GM19452 (cell line): ENCODE results near the gene SS18.

Source experiments
- ATAC-seq: cut with Tn5 transposase; IDR thresholded peaks from one replicate; pipeline ENCODE4 v1.9.1; 2021; ENCODE audit not compliant: unreplicated experiment

Gene SS18

GRCh38 chr18:26073758-26074157, 16.7 kb downstream of the SS18 start:
- ATAC-seq, result no peak

GRCh38 chr18:26071725-26072124, 18.7 kb downstream of the SS18 start:
- ATAC-seq, result no peak

- no peak for ATAC-seq
Measured at GRCh38 chr18:26071020-26071419, 19.4 kb downstream of the SS18 start.

- ATAC-seq, result no peak
Measured at GRCh38 chr18:26059357-26059756, 31.1 kb downstream of the SS18 start.

GRCh38 chr18:26057344-26057773, 33.1 kb downstream of the SS18 start:
- ATAC-seq, result no peak

GRCh38 chr18:26056291-26056690, 34.1 kb downstream of the SS18 start:
- ATAC-seq, result no peak

- ATAC-seq, result no peak
Measured at GRCh38 chr18:26052505-26052904, 37.9 kb downstream of the SS18 start.

- no peak for ATAC-seq
Measured at GRCh38 chr18:26051843-26052242, 38.6 kb downstream of the SS18 start.

- ATAC-seq, result no peak
Measured at GRCh38 chr18:26046419-26047077, 43.9 kb downstream of the SS18 start.

GRCh38 chr18:26044807-26045206, 45.6 kb downstream of the SS18 start:
- ATAC-seq, result no peak

- no peak for ATAC-seq
Measured at GRCh38 chr18:26040051-26040656, 50.3 kb downstream of the SS18 start.

GRCh38 chr18:26039203-26039602, 51.2 kb downstream of the SS18 start:
- ATAC-seq, result no peak

GRCh38 chr18:26036635-26037034, 53.8 kb downstream of the SS18 start:
- ATAC-seq, result no peak

- ATAC-seq, result no peak
Measured at GRCh38 chr18:26034850-26035497, 55.4 kb downstream of the SS18 start.

- no peak for ATAC-seq
Measured at GRCh38 chr18:26022585-26022984, 67.8 kb downstream of the SS18 start.

- no peak for ATAC-seq
Measured at GRCh38 chr18:26021061-26021754, 69.2 kb downstream of the SS18 start.

GRCh38 chr18:26017929-26018328, 72.5 kb downstream of the SS18 start:
- no peak for ATAC-seq

GRCh38 chr18:26014462-26014861, 76.0 kb downstream of the SS18 start:
- no peak for ATAC-seq

- no peak for ATAC-seq
Measured at GRCh38 chr18:26008619-26009018, 81.8 kb downstream of the SS18 start.

- ATAC-seq, result no peak
Measured at GRCh38 chr18:26008096-26008495, 82.3 kb downstream of the SS18 start.

- ATAC-seq, result no peak
Measured at GRCh38 chr18:26005950-26006349, 84.5 kb downstream of the SS18 start.

GRCh38 chr18:26004832-26005231, 85.6 kb downstream of the SS18 start:
- no peak for ATAC-seq
